ENCODE results near the gene DES. TPM values are rescaled to one million over a fixed set of nuclear protein-coding genes. Genes with fewer than 3 reads are reported as not detected.

Gene DES
- total RNA-seq, 1 experiment from 2014 or later = 4.2 TPM

GRCh38 chr2:219396863-219397457 lies 21.2 kb upstream of the DES start:
- Histone ChIP-seq H3K9me3 (ENCODE audit: control insufficient read depth in 1 of 2, insufficient read depth in 1 of 2, low read depth in 1 of 2, low read length in 2 of 2) (no peaks in the 10 kb centered on the region), H3K79me2 (ENCODE audit: insufficient read depth, low read length) (no peaks in the 10 kb centered on the region), H4K20me1 (ENCODE audit: insufficient read depth) (no peaks in the 10 kb centered on the region), H3K4me1 (ENCODE audit: control insufficient read depth in 1 of 2, insufficient read depth in 2 of 2, low read length in 2 of 2) (peaks cover 8 to 15% of the 10 kb centered on the region in 2 experiments; a peak in 3 of 4 replicates), H3K4me2 (ENCODE audit: low read length) (no peak overlapping the region), H3K27me3 (ENCODE audit: insufficient read depth, low read length) (no peaks in the 10 kb centered on the region), H3K9ac (ENCODE audit: low read length) (no peak overlapping the region), H3K4me3 (replicated peaks in 1 of 2; ENCODE audit: low read depth in 1 of 2, low read length in 2 of 2) (no peak overlapping the region), H2AFZ (ENCODE audit: low read depth, low read length, poor library complexity, severe bottlenecking) (no peak overlapping the region), H3K36me3 (ENCODE audit: control insufficient read depth in 1 of 2, insufficient read depth in 2 of 2, low read length in 2 of 2) (no peaks in the 10 kb centered on the region), H3K9me2 (ENCODE audit: insufficient read depth) (no peaks in the 10 kb centered on the region), H3K27ac (ENCODE audit: low read depth, low read length) (no peak overlapping the region)
- RAD21 ChIA-PET (ENCODE audit: low non-redundant PET in 1 of 2, low total read pairs in 2 of 2, uncharacterized antibody in 2 of 2, unreplicated experiment in 2 of 2) = no interaction called here
- TF ChIP-seq CTCF (IDR thresholded peaks at IDR 0.05 in 2 of 3, conservative IDR thresholded peaks at IDR 0.05 in 1 of 3; ENCODE audit: borderline replicate concordance in 1 of 3, insufficient read depth in 1 of 3, low read depth in 2 of 3, low read length in 2 of 3) (no peak), JUND (IDR thresholded peaks at IDR 0.05) (no peak), FOSL1 (IDR thresholded peaks at IDR 0.05; ENCODE audit: low read depth) (no peak), ZFX (IDR thresholded peaks at IDR 0.05) (no peak), ELF1 (IDR thresholded peaks at IDR 0.05; ENCODE audit: borderline replicate concordance, low read depth) (no peak), EGR1 (IDR thresholded peaks at IDR 0.05; ENCODE audit: low read depth) (no peak)
- intact Hi-C loops (cut with micrococcal nuclease) = no loop called here
- BruUV-seq (replicated peaks) = no TSS peak
- DNase-seq (ENCODE audit: low read depth, low spot score) (no peak), ATAC-seq (no peak)
- CTCF ChIA-PET = interaction anchor here (0.6 to 2.8 kb wide), 3 partner anchors 9 to 133 kb away, joined by 3 to 11 read pairs (median 9); partner anchors contain the start of gene DNPEP
- POLR2A ChIA-PET = no interaction called here

GRCh38 chr2:219398721-219399363 lies 19.3 kb upstream of the DES start:
- ATAC-seq = no peak
- RAD21 ChIA-PET (ENCODE audit: low non-redundant PET in 1 of 2, low total read pairs in 2 of 2, uncharacterized antibody in 2 of 2, unreplicated experiment in 2 of 2) = no interaction called here
- CTCF ChIA-PET = interaction anchor here (2.7 to 2.8 kb wide), 2 partner anchors 11 to 131 kb away, joined by 9 to 11 read pairs; partner anchors contain the start of gene DNPEP

More at GRCh38 chr2:219398721-219399363, 19.3 kb upstream of the DES start:
- H3K4me3 ChIP-seq (replicated peaks in 1 of 2; ENCODE audit: low read depth in 1 of 2, low read length in 2 of 2) = no peak overlapping the region
- no peak for DNase-seq (ENCODE audit: low read depth, low spot score)
- POLR2A ChIA-PET = no interaction called here
- no peak overlapping the region for H2AFZ ChIP-seq (ENCODE audit: low read depth, low read length, poor library complexity, severe bottlenecking)
- H3K4me2 ChIP-seq (ENCODE audit: low read length) = peak overlapping the region; percentile 52
- H4K20me1 ChIP-seq (ENCODE audit: insufficient read depth) = no peaks in the 10 kb centered on the region
- H3K4me1 ChIP-seq (ENCODE audit: control insufficient read depth in 1 of 2, insufficient read depth in 2 of 2, low read length in 2 of 2) = peaks cover 11 to 25% of the 10 kb centered on the region in 2 experiments; a peak in 3 of 4 replicates
- no peaks in the 10 kb centered on the region for H3K9me2 ChIP-seq (ENCODE audit: insufficient read depth)
- H3K36me3 ChIP-seq (ENCODE audit: control insufficient read depth in 1 of 2, insufficient read depth in 2 of 2, low read length in 2 of 2) = no peaks in the 10 kb centered on the region
- no TSS peak for BruUV-seq (replicated peaks)
- TF ChIP-seq EZH2phosphoT487 (IDR thresholded peaks at IDR 0.05; ENCODE audit: borderline replicate concordance) (no peak), FOSL1 (IDR thresholded peaks at IDR 0.05; ENCODE audit: low read depth) (peak; percentile 17; the same call in 1 of the 2 replicates)
- intact Hi-C loops (cut with micrococcal nuclease) = no loop called here
- no peaks in the 10 kb centered on the region for H3K27me3 ChIP-seq (ENCODE audit: insufficient read depth, low read length)
- no peak overlapping the region for H3K9ac ChIP-seq (ENCODE audit: low read length)
- no peaks in the 10 kb centered on the region for H3K79me2 ChIP-seq (ENCODE audit: insufficient read depth, low read length)
- no peaks in the 10 kb centered on the region for H3K9me3 ChIP-seq (ENCODE audit: control insufficient read depth in 1 of 2, insufficient read depth in 1 of 2, low read depth in 1 of 2, low read length in 2 of 2)
- no peak overlapping the region for H3K27ac ChIP-seq (ENCODE audit: low read depth, low read length)

Measured in HCT116 (cell line).